Measurements from ENCODE around the gene MT1B.

Gene MT1B

GRCh38 chr16:56651586-56651985 lies at the start of gene MT1B:
Gene MT1B, plus strand, starts transcription at chr16:56651886. Its CDS starts 68 bp downstream, at chr16:56651954.
- DNase-seq, result no peak
- in situ Hi-C loops (cut with HindIII; ENCODE audit: low pct_ligation_motif_present, low pct_unique_long_range_greater_than_20kb, low sequenced_read_pairs), result no loop called here

DNA sequence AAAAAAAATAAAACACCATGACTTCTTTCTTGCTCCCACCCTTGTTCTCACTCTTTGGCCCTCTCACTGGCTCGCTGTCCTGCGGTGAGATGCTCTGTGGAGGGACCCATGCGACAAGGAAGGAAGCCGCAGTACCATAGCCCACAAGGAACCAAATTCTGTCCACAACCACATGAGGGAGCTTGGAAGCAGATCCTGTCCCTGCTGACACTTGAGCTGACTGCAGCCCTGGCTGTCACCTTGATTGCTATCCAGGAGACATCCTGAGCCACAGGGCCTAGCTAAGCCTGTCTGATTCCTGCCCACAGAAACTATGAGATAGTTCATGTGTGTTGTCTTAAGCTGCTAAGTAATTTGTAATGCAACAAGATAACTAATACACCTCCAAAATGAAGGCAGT lies 48.1 kb upstream of the MT1B start:
- in situ Hi-C loops (cut with HindIII; ENCODE audit: low pct_ligation_motif_present, low pct_unique_long_range_greater_than_20kb, low sequenced_read_pairs), result no loop called here
- peak; percentile 75 for DNase-seq

DNA sequence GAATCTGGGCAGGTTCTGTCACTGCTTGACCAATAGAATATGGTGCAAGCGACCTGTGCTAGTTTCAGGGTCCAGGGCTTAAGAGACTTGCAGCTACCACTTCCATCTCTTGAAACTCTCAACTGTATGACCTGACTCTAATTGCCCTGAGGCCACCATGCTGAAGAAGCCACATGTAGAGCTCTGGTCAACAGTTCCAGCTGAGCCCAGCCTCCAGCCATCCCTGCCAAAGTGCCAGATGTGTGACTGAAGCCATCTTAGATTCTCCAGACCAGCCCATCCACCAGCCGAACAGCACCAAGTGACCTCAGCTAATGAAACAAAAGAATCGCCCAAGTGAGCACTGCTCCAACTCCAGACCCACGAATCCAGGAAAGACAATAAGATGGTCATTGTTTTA lies 46.7 kb upstream of the MT1B start:
- in situ Hi-C loops (cut with HindIII; ENCODE audit: low pct_ligation_motif_present, low pct_unique_long_range_greater_than_20kb, low sequenced_read_pairs), result no loop called here

GRCh38 chr16:56605475-56605874 lies 46.2 kb upstream of the MT1B start:
- in situ Hi-C loops (cut with HindIII; ENCODE audit: low pct_ligation_motif_present, low pct_unique_long_range_greater_than_20kb, low sequenced_read_pairs), result no loop called here
- no peak for DNase-seq

More for the DNA sequence above, 46.7 kb upstream of the MT1B start:
- no peak for DNase-seq

GRCh38 chr16:56606071-56606475 lies 45.6 kb upstream of the MT1B start:
- peak; percentile 78 for DNase-seq
- in situ Hi-C loops (cut with HindIII; ENCODE audit: low pct_ligation_motif_present, low pct_unique_long_range_greater_than_20kb, low sequenced_read_pairs), result no loop called here

DNA sequence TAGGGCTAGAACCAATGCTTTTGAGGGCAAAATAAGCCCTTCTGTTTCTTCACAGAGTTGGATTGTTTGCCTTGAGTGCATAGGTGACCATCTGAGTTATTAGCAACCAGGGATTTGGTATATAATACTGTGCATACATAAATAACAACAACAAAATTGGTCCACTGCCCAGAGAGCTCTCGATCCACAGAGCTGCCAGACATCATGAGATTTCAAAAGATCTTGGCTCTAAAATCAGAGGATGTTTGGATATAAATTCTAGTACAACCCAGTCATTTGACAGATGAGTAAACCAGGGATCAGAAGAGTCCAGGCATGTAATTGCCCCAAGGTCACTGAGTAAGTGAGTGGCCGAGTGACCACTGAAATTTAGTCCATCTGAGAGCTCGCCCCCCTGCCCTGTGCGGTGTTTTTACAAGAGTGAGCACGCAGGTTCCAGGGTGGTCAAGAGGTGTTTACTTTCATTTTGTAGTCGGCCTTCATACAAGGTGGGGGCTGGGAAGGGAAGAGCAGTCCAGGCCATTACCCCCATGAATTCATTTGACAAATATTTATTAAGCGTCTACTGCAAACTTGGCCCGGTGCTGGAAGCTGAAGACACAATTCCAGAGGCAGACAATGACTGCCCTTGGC lies 45.1 kb upstream of the MT1B start:
- in situ Hi-C loops (cut with HindIII; ENCODE audit: low pct_ligation_motif_present, low pct_unique_long_range_greater_than_20kb, low sequenced_read_pairs), result no loop called here

DNA sequence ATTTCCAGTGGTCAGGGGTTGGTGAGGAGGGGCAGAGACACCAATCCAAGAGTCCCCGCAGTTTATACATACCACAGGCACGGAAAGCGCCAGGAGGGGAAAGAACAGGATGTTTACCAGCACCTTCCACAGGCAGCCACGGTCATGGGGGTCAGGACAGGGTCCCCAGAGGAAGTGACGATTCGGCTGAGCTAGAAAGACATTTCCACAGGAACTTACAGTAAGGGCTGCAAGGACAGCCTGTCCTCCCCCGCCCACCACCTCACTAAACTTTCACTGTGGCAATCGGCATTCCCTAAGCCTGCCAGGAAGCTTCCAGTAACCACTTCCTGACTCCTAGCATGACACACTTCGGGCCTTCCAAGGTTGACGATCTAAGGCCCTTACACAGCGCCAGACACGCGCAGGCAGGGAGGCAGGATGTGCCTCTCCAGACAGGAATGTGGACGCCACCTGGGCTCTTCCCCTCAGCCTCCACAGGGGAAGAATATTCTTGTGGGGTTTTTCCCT lies 44.5 kb upstream of the MT1B start:
- in situ Hi-C loops (cut with HindIII; ENCODE audit: low pct_ligation_motif_present, low pct_unique_long_range_greater_than_20kb, low sequenced_read_pairs), result no loop called here

More for the DNA sequence above, 45.1 kb upstream of the MT1B start:
- peak; percentile 87 for DNase-seq

GRCh38 chr16:56607675-56608042 lies 44.0 kb upstream of the MT1B start:
- no peak for DNase-seq
- in situ Hi-C loops (cut with HindIII; ENCODE audit: low pct_ligation_motif_present, low pct_unique_long_range_greater_than_20kb, low sequenced_read_pairs), result no loop called here

More for the DNA sequence above, 44.5 kb upstream of the MT1B start:
- peak; percentile 99 for DNase-seq

DNA sequence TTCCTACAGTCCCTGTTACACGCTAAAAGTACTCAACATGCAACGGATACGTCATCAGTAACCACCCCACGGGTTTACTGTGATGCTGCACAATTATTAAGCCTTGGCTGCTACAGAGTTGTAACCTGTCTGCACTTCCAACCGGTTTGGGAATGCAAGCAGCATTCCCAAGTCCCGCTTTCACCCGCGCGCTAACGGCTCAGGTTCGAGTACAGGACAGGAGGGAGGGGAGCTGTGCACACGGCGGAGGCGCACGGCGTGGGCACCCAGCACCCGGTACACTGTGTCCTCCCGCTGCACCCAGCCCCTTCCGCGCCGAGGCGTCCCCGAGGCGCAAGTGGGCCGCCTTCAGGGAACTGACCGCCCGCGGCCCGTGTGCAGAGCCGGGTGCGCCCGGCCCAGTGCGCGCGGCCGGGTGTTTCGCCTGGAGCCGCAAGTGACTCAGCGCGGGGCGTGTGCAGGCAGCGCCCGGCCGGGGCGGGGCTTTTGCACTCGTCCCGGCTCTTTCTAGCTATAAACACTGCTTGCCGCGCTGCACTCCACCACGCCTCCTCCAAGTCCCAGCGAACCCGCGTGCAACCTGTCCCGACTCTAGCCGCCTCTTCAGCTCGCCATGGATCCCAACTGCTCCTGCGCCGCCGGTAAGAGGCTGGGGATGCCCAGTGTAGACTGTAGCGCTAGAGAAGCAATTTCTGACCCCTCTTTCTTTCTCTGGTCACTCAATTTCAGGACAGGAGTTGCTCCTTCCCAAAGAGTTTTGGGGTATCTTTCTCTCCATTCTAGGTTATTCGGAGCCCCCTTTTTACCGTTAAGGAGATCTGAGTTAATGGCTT lies 43.4 kb upstream of the MT1B start, which contains the start of gene MT2A:
TSS of gene MT2A (plus strand) at position 542 of the 833 bp plus-strand sequence. CDS start at position 614, 72 bp downstream.
- DNase-seq, result peak; percentile 99
- in situ Hi-C loops (cut with HindIII; ENCODE audit: low pct_ligation_motif_present, low pct_unique_long_range_greater_than_20kb, low sequenced_read_pairs), result no loop called here

DNA sequence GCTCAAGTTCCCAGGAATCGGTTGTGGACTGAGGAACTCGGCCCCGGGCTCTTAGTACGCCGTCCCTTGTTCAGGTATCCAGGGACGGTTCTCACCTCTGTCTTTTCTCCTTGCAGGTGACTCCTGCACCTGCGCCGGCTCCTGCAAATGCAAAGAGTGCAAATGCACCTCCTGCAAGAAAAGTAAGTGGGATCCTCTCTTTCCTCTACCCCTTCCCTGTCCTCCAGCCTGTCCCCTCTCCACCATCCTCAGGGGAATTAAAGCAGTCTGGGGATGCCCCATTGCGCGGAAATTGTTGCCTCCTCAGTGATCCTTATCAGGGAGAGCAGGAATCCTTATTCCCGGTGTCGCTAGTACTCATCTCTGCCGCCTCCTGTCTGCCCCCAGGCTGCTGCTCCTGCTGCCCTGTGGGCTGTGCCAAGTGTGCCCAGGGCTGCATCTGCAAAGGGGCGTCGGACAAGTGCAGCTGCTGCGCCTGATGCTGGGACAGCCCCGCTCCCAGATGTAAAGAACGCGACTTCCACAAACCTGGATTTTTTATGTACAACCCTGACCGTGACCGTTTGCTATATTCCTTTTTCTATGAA lies 42.7 kb upstream of the MT1B start:
- in situ Hi-C loops (cut with HindIII; ENCODE audit: low pct_ligation_motif_present, low pct_unique_long_range_greater_than_20kb, low sequenced_read_pairs), result no loop called here
- no peak for DNase-seq

- in situ Hi-C loops (cut with HindIII; ENCODE audit: low pct_ligation_motif_present, low pct_unique_long_range_greater_than_20kb, low sequenced_read_pairs), result no loop called here
- peak; percentile 84 for DNase-seq
Observed at GRCh38 chr16:56609463-56609921, 42.2 kb upstream of the MT1B start.

GRCh38 chr16:56610017-56610608 lies 41.6 kb upstream of the MT1B start:
- DNase-seq, result peak; percentile 87
- in situ Hi-C loops (cut with HindIII; ENCODE audit: low pct_ligation_motif_present, low pct_unique_long_range_greater_than_20kb, low sequenced_read_pairs), result no loop called here

GRCh38 chr16:56610609-56611111 lies 41.0 kb upstream of the MT1B start:
- in situ Hi-C loops (cut with HindIII; ENCODE audit: low pct_ligation_motif_present, low pct_unique_long_range_greater_than_20kb, low sequenced_read_pairs), result no loop called here
- no peak for DNase-seq

DNA sequence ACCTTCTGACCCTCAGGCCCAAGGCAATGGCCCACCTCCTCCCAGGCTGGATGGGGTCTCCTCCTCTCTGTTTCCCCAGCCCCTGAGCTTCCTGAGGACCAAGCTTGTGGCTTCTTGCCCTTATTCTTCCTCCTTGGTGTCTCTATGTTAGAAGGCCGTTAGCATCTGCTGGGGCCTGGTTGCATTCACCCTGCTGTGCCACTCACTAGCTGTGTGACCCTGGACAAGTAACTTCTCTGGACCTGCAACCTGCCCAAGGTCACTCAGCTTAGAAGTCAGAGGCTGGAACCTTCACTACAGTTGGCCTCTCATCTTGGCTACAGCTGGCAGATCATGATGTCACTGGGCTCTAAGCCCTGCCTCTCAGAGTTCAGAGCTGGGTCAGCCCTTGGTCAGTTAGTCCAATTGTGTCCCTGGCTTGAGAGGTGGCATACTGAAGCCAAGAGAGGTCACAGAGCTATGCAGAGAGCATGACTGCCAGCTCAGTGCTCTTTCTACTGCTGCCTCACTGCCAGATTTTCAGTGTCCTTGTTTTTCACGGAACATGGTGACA lies 40.3 kb upstream of the MT1B start:
- DNase-seq, result peak; percentile 87
- in situ Hi-C loops (cut with HindIII; ENCODE audit: low pct_ligation_motif_present, low pct_unique_long_range_greater_than_20kb, low sequenced_read_pairs), result no loop called here

DNA sequence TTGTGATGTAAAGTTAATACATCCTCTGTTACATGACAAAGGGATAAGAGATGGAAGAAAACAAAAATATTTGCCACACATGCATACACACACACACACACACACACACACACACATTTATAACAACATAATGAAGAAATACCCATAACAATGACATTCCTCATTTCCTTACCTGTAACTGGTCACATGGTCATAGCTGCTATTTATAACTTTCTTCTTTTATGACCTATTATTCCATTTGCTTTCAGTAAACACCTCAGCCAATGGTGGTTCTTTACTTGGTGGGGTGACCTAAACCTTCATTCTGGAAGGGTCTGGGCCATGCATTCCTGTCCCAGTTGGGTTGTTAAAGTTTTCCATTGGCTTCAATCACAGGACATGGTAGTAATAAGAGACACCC lies 38.0 kb upstream of the MT1B start:
- in situ Hi-C loops (cut with HindIII; ENCODE audit: low pct_ligation_motif_present, low pct_unique_long_range_greater_than_20kb, low sequenced_read_pairs), result no loop called here
- no peak for DNase-seq

GRCh38 chr16:56614549-56614991 lies 37.1 kb upstream of the MT1B start:
- in situ Hi-C loops (cut with HindIII; ENCODE audit: low pct_ligation_motif_present, low pct_unique_long_range_greater_than_20kb, low sequenced_read_pairs), result no loop called here

GRCh38 chr16:56615353-56615752 lies 36.3 kb upstream of the MT1B start:
- DNase-seq, result no peak
- in situ Hi-C loops (cut with HindIII; ENCODE audit: low pct_ligation_motif_present, low pct_unique_long_range_greater_than_20kb, low sequenced_read_pairs), result no loop called here

More at GRCh38 chr16:56614549-56614991, 37.1 kb upstream of the MT1B start:
- DNase-seq, result peak; percentile 97

- in situ Hi-C loops (cut with HindIII; ENCODE audit: low pct_ligation_motif_present, low pct_unique_long_range_greater_than_20kb, low sequenced_read_pairs), result no loop called here
- DNase-seq, result no peak
Observed at GRCh38 chr16:56616608-56617211, 35.0 kb upstream of the MT1B start.

All from ACHN (cell line).